Panc1 (cell line): ENCODE results near the gene PDE11A.

ENCODE experiments used
- CTCF ChIP-seq: fragments of 450-650 bp; IDR thresholded peaks from 2 replicates; pipeline ENCODE4 v1.5.1; 2017; ENCODE audit warnings: mild to moderate bottlenecking
- POLR2AphosphoS5 ChIP-seq: IDR thresholded peaks from 2 replicates; pipeline ENCODE4 v1.6.1; 2012; ENCODE audit warnings: mild to moderate bottlenecking, low read depth, low read length, moderate library complexity

- TF ChIP-seq POLR2AphosphoS5 (no peak), CTCF (no peak)
Measured at GRCh38 chr2:177748360-177748759, 324.2 kb downstream of the PDE11A start.
